Measurements from ENCODE around the gene KCNE3. TPM values are rescaled to one million over a fixed set of nuclear protein-coding genes. Genes with fewer than 3 reads are reported as not detected.
A peak's percentile ranks its signal among the peaks of the same experiment; 100 is the strongest.
"Not testable (repeated sequence)": the region's sequence is repeated elsewhere in the genome, so short reads cannot be mapped to it uniquely, and the experiment has no call there.

The KCNE3 gene
- total RNA-seq, 2 experiments from 2014 or later, result not detected

GRCh38 chr11:74417379-74417804 is 50.0 kb downstream of the KCNE3 start:
- Mint-ChIP-seq H3K4me1 (ENCODE audit: low read depth) (peaks cover 27% of the 10 kb centered on the region), H3K9me3 (no peaks in the 10 kb centered on the region), H3K4me3 (no peak overlapping the region), H3K27me3 (no peaks in the 10 kb centered on the region), H3K36me3 (ENCODE audit: low read depth) (no peaks in the 10 kb centered on the region), H3K27ac (peak overlapping the region; percentile 84)
- ATAC-seq, result peak; percentile 38
- ChIA-PET POLR2A (no interaction called here), CTCF (interaction anchor here (0.9 to 1.2 kb wide), 5 partner anchors 17 to 36 kb away, joined by 3 to 5 read pairs (median 3); no protein-coding TSS in a partner anchor)
- no peak for DNase-seq
- intact Hi-C loops (cut with micrococcal nuclease), result no loop called here
- TF ChIP-seq CTCF (IDR thresholded peaks at IDR 0.05), result no peak

GRCh38 chr11:74416974-74417373 is 50.4 kb downstream of the KCNE3 start:
- intact Hi-C loops (cut with micrococcal nuclease); H3K4me3 Mint-ChIP-seq; ATAC-seq; H3K36me3 Mint-ChIP-seq (ENCODE audit: low read depth); H3K27me3 Mint-ChIP-seq; DNase-seq; H3K9me3 Mint-ChIP-seq; POLR2A ChIA-PET: not testable (repeated sequence)
- H3K27ac Mint-ChIP-seq, result peak overlapping the region; percentile 46
- CTCF ChIA-PET, result interaction anchor here (0.9 to 1.2 kb wide), 5 partner anchors 16 to 36 kb away, joined by 3 to 5 read pairs (median 3); no protein-coding TSS in a partner anchor
- H3K4me1 Mint-ChIP-seq (ENCODE audit: low read depth), result peaks cover 27% of the 10 kb centered on the region

- H3K27ac Mint-ChIP-seq, result no peak overlapping the region
- intact Hi-C loops (cut with micrococcal nuclease), result no loop called here
- ATAC-seq (no peak), DNase-seq (no peak)
- CTCF ChIA-PET, result interaction anchor here (1.1 kb wide), 1 partner anchor 158 kb away, joined by 4 read pairs; no protein-coding TSS in a partner anchor
- no peak for TF ChIP-seq CTCF (IDR thresholded peaks at IDR 0.05)
- peaks cover 12% of the 10 kb centered on the region for H3K4me1 Mint-ChIP-seq (ENCODE audit: low read depth)
- H3K4me3 Mint-ChIP-seq, result no peak overlapping the region
- peaks cover 3% of the 10 kb centered on the region for H3K27me3 Mint-ChIP-seq
- POLR2A ChIA-PET, result no interaction called here
- no peaks in the 10 kb centered on the region for H3K9me3 Mint-ChIP-seq
- no peaks in the 10 kb centered on the region for H3K36me3 Mint-ChIP-seq (ENCODE audit: low read depth)
Observed at GRCh38 chr11:74412733-74413359, 54.5 kb downstream of the KCNE3 start.

- no peak overlapping the region for H3K27ac Mint-ChIP-seq
- H3K27me3 Mint-ChIP-seq, result peaks cover 4% of the 10 kb centered on the region
- DNase-seq (no peak), ATAC-seq (no peak)
- POLR2A ChIA-PET, result interaction anchor here (1.0 kb wide), 1 partner anchor 13 kb away, joined by 4 read pairs; the partner anchor contains the start of gene PGM2L1
- CTCF ChIA-PET, result interaction anchor here (1.1 kb wide), 1 partner anchor 158 kb away, joined by 4 read pairs; no protein-coding TSS in a partner anchor
- H3K4me3 Mint-ChIP-seq, result no peak overlapping the region
- no peaks in the 10 kb centered on the region for H3K9me3 Mint-ChIP-seq
- intact Hi-C loops (cut with micrococcal nuclease), result no loop called here
- H3K4me1 Mint-ChIP-seq (ENCODE audit: low read depth), result peaks cover 7% of the 10 kb centered on the region
- TF ChIP-seq CTCF (IDR thresholded peaks at IDR 0.05), result no peak
- no peaks in the 10 kb centered on the region for H3K36me3 Mint-ChIP-seq (ENCODE audit: low read depth)
Observed at GRCh38 chr11:74412321-74412720, 55.0 kb downstream of the KCNE3 start.

GRCh38 chr11:74409633-74410032 is 57.7 kb downstream of the KCNE3 start:
- no peak for TF ChIP-seq CTCF (IDR thresholded peaks at IDR 0.05)
- ChIA-PET POLR2A (no interaction called here), CTCF (interaction anchor here (1.2 to 4.4 kb wide), 2 partner anchors 14 to 19 kb away, joined by 4 to 20 read pairs; no protein-coding TSS in a partner anchor)
- H3K4me1 Mint-ChIP-seq (ENCODE audit: low read depth), result no peaks in the 10 kb centered on the region
- ATAC-seq (no peak), DNase-seq (no peak)
- H3K9me3 Mint-ChIP-seq, result no peaks in the 10 kb centered on the region
- peaks cover 10% of the 10 kb centered on the region for H3K27me3 Mint-ChIP-seq
- no peaks in the 10 kb centered on the region for H3K36me3 Mint-ChIP-seq (ENCODE audit: low read depth)
- no peak overlapping the region for H3K4me3 Mint-ChIP-seq
- intact Hi-C loops (cut with micrococcal nuclease), result no loop called here
- no peak overlapping the region for H3K27ac Mint-ChIP-seq

Other genes starting within 250 kb of the KCNE3 start
- gene P4HA3, start 155.9 kb downstream of the KCNE3 start, total RNA-seq, result not detected
- 1 to 10 TPM; 5.8 to 5.9 TPM for gene PGM2L1, start 69.1 kb downstream of the KCNE3 start, total RNA-seq
- 1 to 10 TPM; 5.9 to 6.8 TPM for gene LIPT2, start 26.2 kb upstream of the KCNE3 start, total RNA-seq
- 10 to 100 TPM; 56.0 to 67.2 TPM for gene POLD3, start 125.0 kb upstream of the KCNE3 start, total RNA-seq